Effector CD8-positive, alpha-beta T cell (primary cell): ENCODE data around the gene RND2.
A peak's percentile ranks its signal among the peaks of the same experiment; 100 is the strongest.
"Not testable (repeated sequence)": the region's sequence is repeated elsewhere in the genome, so short reads cannot be mapped to it uniquely, and the experiment has no call there.

ENCODE experiments used
- DNase-seq: peaks from one replicate; lab custom pipeline; 2025; lab: John Stamatoyannopoulos, UW
- total RNA-seq, 4 experiments: gene quantifications; one replicate each; lab custom pipeline; 2026; lab: John Stamatoyannopoulos, UW

Gene RND2
- total RNA-seq: 0.19 to 1.3 (median 0.85) reads per million in 4 experiments

GRCh38 chr17:43024407-43025289 is at the start of gene RND2:
Gene RND2, plus strand, starts transcription at chr17:43025231. Its CDS starts 117 bp downstream, at chr17:43025348.
- peak; percentile 64 for DNase-seq

- DNase-seq: no peak
These were observed 49.8 kb upstream of the RND2 start for GRCh38 chr17:42975265-42975664.

GRCh38 chr17:42975701-42976100 is 49.3 kb upstream of the RND2 start:
- not testable (repeated sequence) for DNase-seq

GRCh38 chr17:42979511-42980273 is 45.3 kb upstream of the RND2 start, which contains the start of gene PTGES3L:
Gene PTGES3L, minus strand, starts transcription at chr17:42980080. Its CDS starts 27 bp downstream, at chr17:42980053.
- DNase-seq: peak; percentile 26

GRCh38 chr17:42980274-42980765 is 44.7 kb upstream of the RND2 start, which contains the start of gene RUNDC1:
Gene RUNDC1, plus strand, starts transcription at chr17:42980565. Its CDS starts 12 bp downstream, at chr17:42980577.
- DNase-seq: peak; percentile 87

- DNase-seq: peak; percentile 31
These were observed 44.1 kb upstream of the RND2 start for GRCh38 chr17:42980766-42981397.

- DNase-seq: no peak
These were observed 42.8 kb upstream of the RND2 start for GRCh38 chr17:42982266-42982665.

GRCh38 chr17:42985225-42985624 is 39.8 kb upstream of the RND2 start:
- DNase-seq: no peak

GRCh38 chr17:42989141-42989540 is 35.9 kb upstream of the RND2 start:
- DNase-seq: no peak

GRCh38 chr17:42989726-42990652 is 35.0 kb upstream of the RND2 start:
- DNase-seq: no peak

- DNase-seq: no peak
These were observed 33.6 kb upstream of the RND2 start for GRCh38 chr17:42991471-42991870.

- no peak for DNase-seq
These were observed 32.2 kb upstream of the RND2 start for GRCh38 chr17:42992872-42993271.

GRCh38 chr17:42993913-42994312 is 31.1 kb upstream of the RND2 start:
- DNase-seq: not testable (repeated sequence)

GRCh38 chr17:42997390-42997983 is 27.5 kb upstream of the RND2 start:
- DNase-seq: no peak

GRCh38 chr17:42997984-42998938 is 26.8 kb upstream of the RND2 start, which contains the start of gene RPL27:
Gene RPL27, plus strand, starts transcription at chr17:42998419. Its CDS starts 332 bp downstream, at chr17:42998751.
- peak; percentile 95 for DNase-seq

- DNase-seq: no peak
These were observed 26.0 kb upstream of the RND2 start for GRCh38 chr17:42999003-42999525.

GRCh38 chr17:43000894-43001293 is 24.1 kb upstream of the RND2 start:
- DNase-seq: not testable (repeated sequence)

GRCh38 chr17:43003542-43004172 is 21.4 kb upstream of the RND2 start:
- no peak for DNase-seq
